ENCODE results near the gene PBX1.

PBX1 gene

GRCh38 chr1:164560121-164560541 is 1.1 kb downstream of the PBX1 start:
- no peak overlapping the region for H3K4me3 ChIP-seq (ENCODE audit: low read depth, low read length)
- no peak for TF ChIP-seq CTCF (IDR thresholded peaks at IDR 0.05; ENCODE audit: insufficient read depth, low read depth, low read length, missing control alignments)
- DNase-seq (ENCODE audit: low read depth), result no peak

- no peak for DNase-seq (ENCODE audit: low read depth)
- no peak overlapping the region for H3K4me3 ChIP-seq (ENCODE audit: low read depth, low read length)
- no peak for TF ChIP-seq CTCF (IDR thresholded peaks at IDR 0.05; ENCODE audit: insufficient read depth, low read depth, low read length, missing control alignments)
Observed at GRCh38 chr1:164560556-164560955, 1.6 kb downstream of the PBX1 start.

- DNase-seq (ENCODE audit: low read depth), result no peak
- no peak for TF ChIP-seq CTCF (IDR thresholded peaks at IDR 0.05; ENCODE audit: insufficient read depth, low read depth, low read length, missing control alignments)
- no peak overlapping the region for H3K4me3 ChIP-seq (ENCODE audit: low read depth, low read length)
Observed at GRCh38 chr1:164561007-164561406, 2.0 kb downstream of the PBX1 start.

GRCh38 chr1:164561472-164561871 is 2.5 kb downstream of the PBX1 start:
- TF ChIP-seq CTCF (IDR thresholded peaks at IDR 0.05; ENCODE audit: insufficient read depth, low read depth, low read length, missing control alignments), result no peak
- DNase-seq (ENCODE audit: low read depth), result no peak
- no peak overlapping the region for H3K4me3 ChIP-seq (ENCODE audit: low read depth, low read length)

GRCh38 chr1:164562061-164562460 is 3.1 kb downstream of the PBX1 start:
- no peak for TF ChIP-seq CTCF (IDR thresholded peaks at IDR 0.05; ENCODE audit: insufficient read depth, low read depth, low read length, missing control alignments)
- no peak overlapping the region for H3K4me3 ChIP-seq (ENCODE audit: low read depth, low read length)
- no peak for DNase-seq (ENCODE audit: low read depth)

- no peak overlapping the region for H3K4me3 ChIP-seq (ENCODE audit: low read depth, low read length)
- TF ChIP-seq CTCF (IDR thresholded peaks at IDR 0.05; ENCODE audit: insufficient read depth, low read depth, low read length, missing control alignments), result no peak
- DNase-seq (ENCODE audit: low read depth), result no peak
Observed at GRCh38 chr1:164562511-164562910, 3.5 kb downstream of the PBX1 start.

GRCh38 chr1:164562947-164563520 is 4.0 kb downstream of the PBX1 start:
- H3K4me3 ChIP-seq (ENCODE audit: low read depth, low read length), result no peak overlapping the region
- no peak for DNase-seq (ENCODE audit: low read depth)
- no peak for TF ChIP-seq CTCF (IDR thresholded peaks at IDR 0.05; ENCODE audit: insufficient read depth, low read depth, low read length, missing control alignments)

All from GM12865 (cell line).